ENCODE results near the gene CTSD.

- TF ChIP-seq BHLHE40 (IDR thresholded peaks at IDR 0.05; ENCODE audit: low read depth, low read length) (no peak), POLR2A (IDR thresholded peaks at IDR 0.05; ENCODE audit: low read depth, low read length) (no peak), CTCF (conservative IDR thresholded peaks at IDR 0.05; ENCODE audit: low read depth, low read length) (no peak), CHD1 (IDR thresholded peaks at IDR 0.05; ENCODE audit: low read depth, low read length) (no peak), USF2 (IDR thresholded peaks at IDR 0.05; ENCODE audit: low read depth, low read length) (no peak), MAZ (IDR thresholded peaks at IDR 0.05; ENCODE audit: borderline replicate concordance, low read depth, low read length) (no peak), SMC3 (IDR thresholded peaks at IDR 0.05; ENCODE audit: low read depth, low read length) (no peak), ELK1 (IDR thresholded peaks at IDR 0.05; ENCODE audit: borderline replicate concordance, low read depth, low read length) (no peak), RAD21 (IDR thresholded peaks at IDR 0.05; ENCODE audit: low read length) (no peak), RCOR1 (IDR thresholded peaks at IDR 0.05; ENCODE audit: insufficient replicate concordance, low read length) (no peak), NFE2L2 (IDR thresholded peaks at IDR 0.05; ENCODE audit: low read depth, low read length) (no peak)
Measured at GRCh38 chr11:1756791-1757771, 6.6 kb downstream of the CTSD start.

All from IMR-90 (cell line).